WI38 (cell line): ENCODE measurements around the gene CCSER1.

ENCODE experiments used
- H3K4me3 ChIP-seq: 2 replicates; pipeline ENCODE4 v1.5.1; 2011; ENCODE audit warnings: low read depth, mild to moderate bottlenecking, control low read depth, low read length
- TF ChIP-seq, protein P1 (sequence below): IDR thresholded peaks from 2 replicates; pipeline ENCODE4 v1.5.1; 2012; ENCODE audit warnings: low read depth, mild to moderate bottlenecking, control low read depth, low read length

CCSER1 gene

DNA sequence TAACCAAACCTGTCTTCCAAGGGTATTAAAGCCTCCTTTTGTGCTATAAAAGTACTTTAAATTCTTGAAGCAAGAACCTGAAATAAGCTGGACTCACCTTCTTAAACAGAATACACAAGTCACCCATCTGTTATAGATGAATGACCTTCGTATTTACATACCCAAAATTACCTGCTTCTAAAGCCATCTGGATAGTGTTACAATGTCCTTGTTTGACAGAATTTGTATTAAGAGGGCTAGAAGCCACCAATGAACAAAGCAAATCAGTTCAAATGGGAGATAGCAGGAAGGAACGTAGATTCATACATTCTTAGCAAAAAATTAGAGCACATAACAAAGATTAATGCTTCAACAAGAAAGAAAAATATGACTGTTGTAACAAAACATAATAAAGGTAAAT lies 33.7 kb upstream of the CCSER1 start:
- no peak overlapping the region for H3K4me3 ChIP-seq
- TF ChIP-seq, protein P1, sequence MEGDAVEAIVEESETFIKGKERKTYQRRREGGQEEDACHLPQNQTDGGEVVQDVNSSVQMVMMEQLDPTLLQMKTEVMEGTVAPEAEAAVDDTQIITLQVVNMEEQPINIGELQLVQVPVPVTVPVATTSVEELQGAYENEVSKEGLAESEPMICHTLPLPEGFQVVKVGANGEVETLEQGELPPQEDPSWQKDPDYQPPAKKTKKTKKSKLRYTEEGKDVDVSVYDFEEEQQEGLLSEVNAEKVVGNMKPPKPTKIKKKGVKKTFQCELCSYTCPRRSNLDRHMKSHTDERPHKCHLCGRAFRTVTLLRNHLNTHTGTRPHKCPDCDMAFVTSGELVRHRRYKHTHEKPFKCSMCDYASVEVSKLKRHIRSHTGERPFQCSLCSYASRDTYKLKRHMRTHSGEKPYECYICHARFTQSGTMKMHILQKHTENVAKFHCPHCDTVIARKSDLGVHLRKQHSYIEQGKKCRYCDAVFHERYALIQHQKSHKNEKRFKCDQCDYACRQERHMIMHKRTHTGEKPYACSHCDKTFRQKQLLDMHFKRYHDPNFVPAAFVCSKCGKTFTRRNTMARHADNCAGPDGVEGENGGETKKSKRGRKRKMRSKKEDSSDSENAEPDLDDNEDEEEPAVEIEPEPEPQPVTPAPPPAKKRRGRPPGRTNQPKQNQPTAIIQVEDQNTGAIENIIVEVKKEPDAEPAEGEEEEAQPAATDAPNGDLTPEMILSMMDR: no peak

DNA sequence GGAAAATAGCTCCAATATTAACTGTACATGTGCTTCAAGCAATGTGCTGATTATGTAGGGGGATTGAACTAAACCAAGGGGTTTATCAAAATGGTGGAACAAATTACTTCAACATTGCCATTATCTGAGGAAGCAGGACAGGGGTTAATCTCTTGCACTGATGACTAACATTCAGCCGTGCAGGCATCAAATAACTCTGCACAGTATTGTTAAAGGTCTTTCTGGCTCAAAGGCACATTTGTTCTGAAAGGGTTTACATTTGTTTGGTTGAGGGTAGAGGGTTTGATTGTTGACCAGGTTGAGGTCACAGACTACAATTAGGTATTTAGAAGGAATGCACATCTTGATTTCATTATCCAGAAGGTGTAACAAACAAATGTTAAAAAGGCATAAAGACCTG lies 32.2 kb upstream of the CCSER1 start:
- no peak overlapping the region for H3K4me3 ChIP-seq

DNA sequence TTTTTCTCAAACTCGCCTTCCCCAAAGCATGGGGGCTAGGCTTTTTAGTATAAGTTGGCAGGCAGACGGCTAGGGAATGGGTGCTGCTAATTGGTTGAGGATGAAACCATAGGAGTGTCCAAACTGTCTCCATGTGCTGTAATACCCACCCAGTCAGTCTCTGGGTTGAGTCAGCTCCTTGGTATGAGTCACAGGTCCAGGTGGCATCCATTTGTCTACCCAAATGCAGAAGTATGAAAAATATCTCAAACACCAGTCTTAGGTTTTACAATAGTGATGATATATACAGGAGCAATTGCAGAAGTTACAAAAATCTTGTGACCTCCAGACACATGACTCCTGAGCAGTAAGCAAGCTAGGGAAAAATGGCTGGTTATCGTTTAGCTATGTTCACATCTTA lies 27.4 kb upstream of the CCSER1 start:
- TF ChIP-seq, protein P1: no peak
- no peak overlapping the region for H3K4me3 ChIP-seq

More for the DNA sequence above, 32.2 kb upstream of the CCSER1 start:
- TF ChIP-seq, protein P1: no peak

DNA sequence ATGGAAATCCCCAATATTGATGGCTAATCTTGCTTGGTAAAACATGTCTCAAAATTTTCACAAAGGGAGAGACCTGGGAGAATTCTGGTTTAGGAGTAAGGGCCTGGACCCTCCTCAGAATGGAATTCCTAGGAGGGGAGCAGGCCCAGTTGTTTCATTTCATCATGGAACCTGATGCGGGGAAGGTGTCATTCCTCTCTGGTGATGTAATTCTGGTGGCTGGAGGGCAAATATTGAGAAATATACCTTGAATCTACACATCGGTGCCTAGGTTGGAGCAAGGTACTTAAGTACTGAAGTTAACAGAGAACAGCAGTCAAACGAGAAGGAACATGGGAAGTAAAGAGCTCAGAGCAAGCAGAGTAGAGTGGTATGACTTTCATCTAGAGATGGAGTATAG lies 23.2 kb upstream of the CCSER1 start:
- H3K4me3 ChIP-seq: no peak overlapping the region
- TF ChIP-seq, protein P1: no peak

DNA sequence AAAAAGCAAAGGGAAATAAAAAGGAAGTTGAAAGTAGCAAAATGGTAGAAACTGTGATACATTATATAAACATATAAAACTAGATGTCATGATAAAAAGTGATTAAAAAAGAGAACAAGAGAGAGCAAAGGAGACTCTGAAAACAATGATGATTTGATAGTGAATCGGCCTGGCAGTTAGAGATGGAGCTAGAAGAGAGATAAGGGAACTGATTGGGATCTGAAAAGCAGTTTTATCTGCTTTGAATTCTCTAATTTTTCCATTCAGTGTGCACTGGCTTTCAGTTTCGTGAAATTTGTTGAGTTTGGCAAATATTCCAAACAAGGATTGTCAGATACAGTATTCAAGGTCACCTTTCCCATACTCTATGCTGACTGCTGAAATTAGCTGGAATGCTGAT lies 21.9 kb upstream of the CCSER1 start:
- TF ChIP-seq, protein P1: no peak
- H3K4me3 ChIP-seq: no peak overlapping the region

DNA sequence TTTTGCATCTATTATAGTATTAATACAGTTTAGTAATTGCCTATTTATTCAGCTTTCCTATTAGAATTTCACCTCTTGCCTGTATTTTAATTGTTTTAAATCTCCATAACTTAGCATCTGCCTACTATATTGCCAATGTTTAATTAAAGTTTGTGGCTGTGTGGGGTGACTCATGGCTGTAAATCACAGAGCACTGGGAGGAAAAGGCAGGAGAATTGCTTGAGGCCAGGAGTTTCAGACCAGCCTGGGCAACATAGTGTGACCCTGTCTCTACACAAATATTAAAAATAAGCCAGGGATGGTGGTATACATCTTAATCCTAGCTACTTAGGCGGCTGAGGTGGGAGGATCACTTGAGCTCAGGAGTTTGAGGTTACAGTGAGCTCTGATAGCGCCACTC lies 14.5 kb upstream of the CCSER1 start:
- TF ChIP-seq, protein P1: no peak
- H3K4me3 ChIP-seq: no peak overlapping the region

DNA sequence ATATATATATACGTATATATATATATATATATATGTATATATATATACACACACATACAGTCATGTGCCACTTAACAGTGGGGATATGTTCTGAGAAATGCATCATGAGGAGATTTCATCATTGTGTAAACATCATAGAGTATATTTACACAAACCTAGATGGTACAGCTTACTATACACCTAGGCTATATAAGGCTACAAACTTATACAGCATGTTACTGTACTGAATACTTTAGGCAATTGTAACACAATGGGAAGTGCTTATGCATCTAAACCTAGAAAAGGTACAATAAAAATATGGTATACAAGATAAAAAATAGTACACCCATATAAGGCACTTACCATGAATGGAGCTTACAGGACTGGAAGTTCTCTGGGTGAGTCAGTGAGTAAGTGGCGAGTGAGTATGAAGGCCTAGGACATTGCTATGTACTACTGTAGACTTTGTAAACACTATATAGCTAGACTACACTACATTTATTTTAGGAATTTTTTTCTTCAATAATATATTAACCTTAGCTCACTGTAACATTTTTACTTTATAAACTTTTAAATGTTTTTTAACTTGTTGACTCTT lies 13.2 kb upstream of the CCSER1 start:
- no peak overlapping the region for H3K4me3 ChIP-seq
- TF ChIP-seq, protein P1: no peak
